8988T (cell line): Measurements from ENCODE around the gene SERPINB3.
"Not testable (repeated sequence)": the region's sequence is repeated elsewhere in the genome, so short reads cannot be mapped to it uniquely, and the experiment has no call there.

Source experiments
- DNase-seq: peaks from one replicate; pipeline ENCODE4 v3.0.0; 2011

Gene SERPINB3

GRCh38 chr18:63644694-63645093 is 17.0 kb downstream of the SERPINB3 start:
- DNase-seq, result not testable (repeated sequence)

- DNase-seq, result not testable (repeated sequence)
Observed at GRCh38 chr18:63644142-63644541, 17.6 kb downstream of the SERPINB3 start, which contains the start of gene SERPINB4. Gene SERPINB4, minus strand, starts transcription at chr18:63644256. Its CDS starts 679 bp downstream, at chr18:63643577.

GRCh38 chr18:63642668-63643356 is 18.9 kb downstream of the SERPINB3 start:
- not testable (repeated sequence) for DNase-seq

- DNase-seq, result not testable (repeated sequence)
Observed at GRCh38 chr18:63641157-63641680, 20.5 kb downstream of the SERPINB3 start.

GRCh38 chr18:63637703-63638102 is 24.0 kb downstream of the SERPINB3 start:
- no peak for DNase-seq

GRCh38 chr18:63627819-63628218 is 33.9 kb downstream of the SERPINB3 start:
- DNase-seq, result no peak

GRCh38 chr18:63626431-63626830 is 35.3 kb downstream of the SERPINB3 start:
- DNase-seq, result no peak

GRCh38 chr18:63624863-63625262 is 36.8 kb downstream of the SERPINB3 start:
- DNase-seq, result no peak

- DNase-seq, result no peak
Observed at GRCh38 chr18:63619661-63620060, 42.0 kb downstream of the SERPINB3 start.

GRCh38 chr18:63617915-63618234 is 43.8 kb downstream of the SERPINB3 start:
- DNase-seq, result no peak

- no peak for DNase-seq
Observed at GRCh38 chr18:63617049-63617914, 44.4 kb downstream of the SERPINB3 start.

- DNase-seq, result no peak
Observed at GRCh38 chr18:63613420-63613819, 48.3 kb downstream of the SERPINB3 start.

- no peak for DNase-seq
Observed at GRCh38 chr18:63606526-63606925, 55.2 kb downstream of the SERPINB3 start.
